Cardiac muscle cell (in vitro differentiated cells and primary cell): ENCODE results near the gene PRCP. TPM values are rescaled to one million over a fixed set of nuclear protein-coding genes. Genes with fewer than 3 reads are reported as not detected.

Source experiments
- DNase-seq, 2 donors: peaks; one replicate each; pipeline versions ENCODE4 v3.0.0 to v3.0.0-alpha.2; 2010 to 2017; ENCODE audit warnings: low read depth in 1 of 2, low spot score in 1 of 2
- H3K27ac ChIP-seq: fragments of 200-600 bp; sonication (generic); 2 replicates; pipeline ENCODE4 v1.5.1; 2016
- H3K27me3 ChIP-seq: fragments of 200-600 bp; sonication (generic); 2 replicates; pipeline ENCODE4 v1.6.0; 2016; ENCODE audit warnings: control low read depth
- H3K36me3 ChIP-seq: fragments of 200-600 bp; sonication (generic); 2 replicates; pipeline ENCODE4 v1.5.1; 2016; ENCODE audit warnings: control low read depth
- H3K4me1 ChIP-seq: fragments of 200-600 bp; sonication (generic); 2 replicates; pipeline ENCODE4 v1.8.1; 2017; ENCODE audit warnings: low read depth, mild to moderate bottlenecking, mixed run types
- H3K4me3 ChIP-seq: fragments of 200-600 bp; sonication (generic); 2 replicates; pipeline ENCODE4 v1.5.1; 2016; ENCODE audit warnings: mild to moderate bottlenecking
- H3K9me3 ChIP-seq: fragments of 200-600 bp; sonication (generic); 2 replicates; pipeline ENCODE4 v1.5.1; 2017; ENCODE audit warnings: low read depth, mild to moderate bottlenecking, control low read depth
- polyA plus RNA-seq: library from polyadenylated mRNA; unstranded; fragments of >200 nt; fragmentation: Nextera tagmentation; extraction: Ambion mirVana; gene quantifications from 2 replicates; pipeline ENCODE4 v1.2.1, GENCODE V29; 2016
- total RNA-seq: library from RNA; depleted of rRNA; stranded (reverse); fragments of >200 nt; gene quantifications from 2 replicates; pipeline ENCODE4 v1.2.3, GENCODE V29; 2016
- TF ChIP-seq, protein P1 (sequence below): IDR thresholded peaks from 2 replicates; pipeline ENCODE4 v1.5.1; 2012; ENCODE audit warnings: low read depth, mild to moderate bottlenecking, low read length

PRCP gene
- total and polyA plus RNA-seq, 2 experiments from 2014 or later: 61.1 to 106 TPM

DNA sequence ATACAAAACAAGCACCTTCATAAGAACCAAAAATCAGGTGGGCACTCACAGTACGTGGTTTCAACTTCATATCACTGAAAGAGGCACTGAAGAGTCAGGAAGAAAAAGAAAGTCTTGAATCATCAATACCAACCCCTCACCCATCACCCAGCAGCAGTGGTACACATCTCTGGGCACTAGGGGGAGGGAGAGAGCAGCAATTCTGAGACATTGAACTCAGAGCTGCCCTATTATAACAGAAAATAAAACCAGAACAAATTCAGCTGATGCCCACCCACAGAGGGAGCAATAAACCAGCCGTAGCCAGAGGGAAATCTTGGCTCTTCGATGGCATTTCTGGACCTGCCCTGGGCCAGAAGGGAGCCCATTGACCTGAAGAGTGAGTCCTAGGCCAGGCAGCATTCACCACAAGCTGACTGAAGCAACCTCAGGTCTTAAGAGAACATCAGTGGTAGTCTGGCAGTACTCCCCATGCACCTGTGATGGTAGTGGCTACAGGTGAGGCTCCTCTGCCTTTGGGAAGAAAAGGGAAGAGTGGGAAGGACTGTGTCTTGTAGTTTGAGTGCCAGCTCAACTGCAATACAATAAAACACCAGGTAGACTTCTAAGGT lies 124.4 kb downstream of the PRCP start:
- TF ChIP-seq, protein P1, sequence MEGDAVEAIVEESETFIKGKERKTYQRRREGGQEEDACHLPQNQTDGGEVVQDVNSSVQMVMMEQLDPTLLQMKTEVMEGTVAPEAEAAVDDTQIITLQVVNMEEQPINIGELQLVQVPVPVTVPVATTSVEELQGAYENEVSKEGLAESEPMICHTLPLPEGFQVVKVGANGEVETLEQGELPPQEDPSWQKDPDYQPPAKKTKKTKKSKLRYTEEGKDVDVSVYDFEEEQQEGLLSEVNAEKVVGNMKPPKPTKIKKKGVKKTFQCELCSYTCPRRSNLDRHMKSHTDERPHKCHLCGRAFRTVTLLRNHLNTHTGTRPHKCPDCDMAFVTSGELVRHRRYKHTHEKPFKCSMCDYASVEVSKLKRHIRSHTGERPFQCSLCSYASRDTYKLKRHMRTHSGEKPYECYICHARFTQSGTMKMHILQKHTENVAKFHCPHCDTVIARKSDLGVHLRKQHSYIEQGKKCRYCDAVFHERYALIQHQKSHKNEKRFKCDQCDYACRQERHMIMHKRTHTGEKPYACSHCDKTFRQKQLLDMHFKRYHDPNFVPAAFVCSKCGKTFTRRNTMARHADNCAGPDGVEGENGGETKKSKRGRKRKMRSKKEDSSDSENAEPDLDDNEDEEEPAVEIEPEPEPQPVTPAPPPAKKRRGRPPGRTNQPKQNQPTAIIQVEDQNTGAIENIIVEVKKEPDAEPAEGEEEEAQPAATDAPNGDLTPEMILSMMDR: peak; percentile 96
- Histone ChIP-seq H3K4me3 (no peak overlapping the region), H3K27me3 (no peaks in the 10 kb centered on the region), H3K9me3 (no peaks in the 10 kb centered on the region), H3K27ac (no peak overlapping the region), H3K36me3 (no peaks in the 10 kb centered on the region), H3K4me1 (no peaks in the 10 kb centered on the region)
- peak; percentile 49 to 67 for DNase-seq

DNA sequence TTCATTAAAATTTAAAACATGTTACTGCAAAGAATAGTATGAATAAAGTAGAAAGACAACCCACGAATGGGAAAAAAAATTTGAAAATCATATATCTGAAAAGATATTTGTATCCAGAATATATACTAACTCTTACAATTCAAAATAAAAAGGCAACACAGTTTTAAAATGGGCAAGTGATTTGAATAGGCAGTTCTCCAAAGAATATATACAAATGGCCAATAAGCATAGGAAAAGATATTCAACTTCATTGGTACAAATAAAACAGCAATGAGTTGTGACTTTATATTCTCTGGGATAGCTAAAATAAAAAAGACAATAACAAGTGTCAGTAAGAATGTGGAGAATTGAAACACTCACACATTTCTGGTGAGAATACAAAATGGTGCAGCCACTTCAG lies 125.0 kb downstream of the PRCP start:
- DNase-seq: no peak

More for the DNA sequence above, 125.0 kb downstream of the PRCP start:
- Histone ChIP-seq H3K27me3 (no peaks in the 10 kb centered on the region), H3K27ac (no peak overlapping the region), H3K4me1 (no peaks in the 10 kb centered on the region), H3K36me3 (no peaks in the 10 kb centered on the region), H3K9me3 (no peaks in the 10 kb centered on the region), H3K4me3 (no peak overlapping the region)
- TF ChIP-seq, protein P1: no peak

Other genes with a start within 250 kb of the PRCP start
- gene FAM181B, start 166.6 kb downstream of the PRCP start, total RNA-seq: 0.60 and 0.99 TPM in 2 replicates
- gene FAM181B, start 166.6 kb downstream of the PRCP start, polyA plus RNA-seq: 1.0 and 1.4 TPM in 2 replicates
- 2.3 and 4.0 TPM in 2 replicates for gene DDIAS, start 1.3 kb upstream of the PRCP start, total RNA-seq
- 4.8 and 6.2 TPM in 2 replicates for gene DDIAS, start 1.3 kb upstream of the PRCP start, polyA plus RNA-seq
- 9.4 and 9.8 TPM in 2 replicates for gene RAB30, start 171.5 kb upstream of the PRCP start, total RNA-seq
- gene RAB30, start 171.5 kb upstream of the PRCP start, polyA plus RNA-seq: 4.3 and 6.9 TPM in 2 replicates